Lower leg skin (tissue), 3 donors: ENCODE results near the gene ZMIZ2.

Experiments
- CTCF ChIP-seq, 3 donors: fragments of 450-650 bp; IDR thresholded peaks; one replicate each; pipeline ENCODE4 v1.5.1; 2016; ENCODE audit warnings: antibody characterized with exemption in 3 of 3, mild to moderate bottlenecking in 3 of 3, moderate library complexity in 2 of 3
- POLR2A ChIP-seq, 2 donors: fragments of 450-650 bp; IDR thresholded peaks; one replicate each; pipeline ENCODE4 v1.6.1; 2016 to 2017; ENCODE audit warnings: antibody characterized with exemption in 2 of 2, mild to moderate bottlenecking in 1 of 2, moderate library complexity in 1 of 2

GRCh38 chr7:44789990-44790389, 41.3 kb downstream of the ZMIZ2 start:
- TF ChIP-seq CTCF (IDR thresholded peaks at IDR 0.05) (no peak), POLR2A (IDR thresholded peaks at IDR 0.05) (no peak)
